Fibroblast of lung (primary cell): Measurements from ENCODE around the gene TGM5. TPM values are rescaled to one million over a fixed set of nuclear protein-coding genes. Genes with fewer than 3 reads are reported as not detected.

ENCODE experiments used
- DNase-seq, 2 donors: peaks; one replicate each; pipeline versions ENCODE4 v3.0.0 to v3.0.0-alpha.2; 2010; ENCODE audit warnings: low read depth in 2 of 2
- H2AFZ ChIP-seq: 2 replicates; pipeline ENCODE4 v1.5.1; 2012; ENCODE audit warnings: low read length, control low read depth, inconsistent platforms
- H3K27ac ChIP-seq: 2 replicates; pipeline ENCODE4 v1.5.1; 2011; ENCODE audit warnings: low read length, control low read depth; ENCODE audit not compliant: insufficient read depth
- H3K27me3 ChIP-seq: 2 replicates; pipeline ENCODE4 v1.5.1; 2011; ENCODE audit warnings: mild to moderate bottlenecking, low read length; ENCODE audit not compliant: control insufficient read depth, insufficient read depth
- H3K36me3 ChIP-seq: 2 replicates; pipeline ENCODE4 v1.5.1; 2011; ENCODE audit warnings: low read length; ENCODE audit not compliant: control insufficient read depth, insufficient read depth
- H3K4me1 ChIP-seq: 2 replicates; pipeline ENCODE4 v1.5.1; 2011; ENCODE audit warnings: low read length; ENCODE audit not compliant: control insufficient read depth, insufficient read depth; ENCODE audit errors: extremely low read depth
- H3K4me2 ChIP-seq: 2 replicates; pipeline ENCODE4 v1.5.1; 2011; ENCODE audit warnings: low read length, control low read depth; ENCODE audit not compliant: insufficient read depth; ENCODE audit errors: extremely low read depth
- H3K4me3 ChIP-seq, 4 experiments: fragments of 200-600 bp in 1 of 4; sonication (generic) in 1 of 4; replicated peaks in 1 of 4; 2 replicates each; pipeline ENCODE4 v1.5.1; 2011 to 2016; ENCODE audit warnings: low read length in 4 of 4, low read depth in 3 of 4, mild to moderate bottlenecking in 3 of 4, control low read depth in 2 of 4, inconsistent platforms in 1 of 4, mixed read lengths in 1 of 4; ENCODE audit not compliant: insufficient read depth in 1 of 4; ENCODE audit errors: control extremely low read depth in 1 of 4
- H3K79me2 ChIP-seq: 2 replicates; pipeline ENCODE4 v1.5.1; 2012; ENCODE audit warnings: mild to moderate bottlenecking, low read length, inconsistent platforms; ENCODE audit not compliant: control insufficient read depth, insufficient read depth
- H3K9ac ChIP-seq: 2 replicates; pipeline ENCODE4 v1.5.1; 2011; ENCODE audit warnings: mild to moderate bottlenecking, low read length, control low read depth; ENCODE audit not compliant: insufficient read depth
- H3K9me3 ChIP-seq: 2 replicates; pipeline ENCODE4 v1.5.1; 2012; ENCODE audit warnings: low read depth, low read length; ENCODE audit not compliant: control insufficient read depth, insufficient read depth
- H4K20me1 ChIP-seq: 2 replicates; pipeline ENCODE4 v1.5.1; 2011; ENCODE audit warnings: low read length; ENCODE audit not compliant: control insufficient read depth, insufficient read depth; ENCODE audit errors: extremely low read depth
- CTCF ChIP-seq, 2 donors: IDR thresholded peaks in 1 of 2; conservative IDR thresholded peaks in 1 of 2; 1 replicate in 1 of 2; 2 replicates in 1 of 2; pipeline ENCODE4 v1.5.1; 2011 to 2012; ENCODE audit warnings: low read length in 2 of 2, control low read depth in 1 of 2, inconsistent platforms in 1 of 2, low read depth in 1 of 2, mild to moderate bottlenecking in 1 of 2
- EZH2 ChIP-seq: IDR thresholded peaks from 2 replicates; pipeline ENCODE4 v1.5.1; 2012; ENCODE audit warnings: low read length, control low read depth, mild to moderate bottlenecking; ENCODE audit errors: missing control alignments
- polyA plus RNA-seq, 2 donors: library from polyadenylated mRNA; depleted of rRNA in 1 of 2; stranded (reverse) in 1 of 2; unstranded in 1 of 2; fragments of >200 nt; gene quantifications; 2 replicates each; pipeline ENCODE4 v1.2.1, GENCODE V29; 2011 to 2012; ENCODE audit warnings: missing spikeins in 1 of 2
- total RNA-seq: library from RNA; depleted of rRNA; stranded (reverse); fragments of >200 nt; gene quantifications from 2 replicates; pipeline ENCODE4 v1.2.1, GENCODE V29; 2014

Gene TGM5
- total and polyA plus RNA-seq, 2 donors (not counting 1 experiment from before 2014, with no cell fraction given) = under 0.01 to 0.03 TPM

- Histone ChIP-seq H3K9me3 (no peaks in the 10 kb centered on the region), H3K4me2 (no peak overlapping the region), H3K27me3 (peaks cover 17% of the 10 kb centered on the region), H3K27ac (no peak overlapping the region), H3K9ac (no peak overlapping the region), H2AFZ (no peak overlapping the region), H3K79me2 (no peaks in the 10 kb centered on the region), H4K20me1 (no peaks in the 10 kb centered on the region), H3K36me3 (no peaks in the 10 kb centered on the region), H3K4me1 (no peaks in the 10 kb centered on the region), H3K4me3 (no peak overlapping the region)
- TF ChIP-seq EZH2 = no peak
- no peak for DNase-seq
Measured at GRCh38 chr15:43207024-43207423, 59.7 kb downstream of the TGM5 start.

DNA sequence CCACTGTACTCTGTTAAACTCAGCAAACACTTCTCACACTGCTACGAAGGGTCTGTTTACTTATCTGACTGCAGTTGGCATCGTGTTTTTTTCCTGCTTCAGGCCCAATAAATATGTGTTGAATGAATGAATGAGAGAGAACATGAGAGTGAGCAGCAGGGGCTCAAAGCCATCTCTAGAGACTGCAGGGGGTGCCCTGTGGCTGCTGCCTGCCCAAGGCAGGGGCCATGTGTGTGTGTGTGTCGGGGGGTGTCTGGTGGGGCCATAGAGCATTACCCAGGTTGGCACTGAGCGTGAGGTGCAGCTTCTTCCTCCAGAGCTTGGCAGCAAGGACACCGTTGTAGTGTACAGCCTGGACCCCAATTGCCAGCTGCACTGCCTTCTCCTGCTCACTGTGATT is 60.7 kb downstream of the TGM5 start:
- no peak overlapping the region for H3K4me2 ChIP-seq

GRCh38 chr15:43204016-43204901 is 62.5 kb downstream of the TGM5 start:
- Histone ChIP-seq H3K27me3 (peaks cover 12% of the 10 kb centered on the region), H2AFZ (no peak overlapping the region), H4K20me1 (no peaks in the 10 kb centered on the region), H3K27ac (no peak overlapping the region), H3K79me2 (no peaks in the 10 kb centered on the region), H3K36me3 (no peaks in the 10 kb centered on the region), H3K4me2 (no peak overlapping the region), H3K9me3 (no peaks in the 10 kb centered on the region), H3K9ac (no peak overlapping the region), H3K4me1 (no peaks in the 10 kb centered on the region), H3K4me3 (no peak overlapping the region)
- DNase-seq = peak; percentile 56 to 65
- TF ChIP-seq CTCF (conservative IDR thresholded peaks at IDR 0.05 in 1 of 2, IDR thresholded peaks at IDR 0.05 in 1 of 2; ENCODE audit: low read depth in 1 of 2, low read length in 2 of 2) (peak; percentile 49 to 70), EZH2 (no peak)

More for the DNA sequence above, 60.7 kb downstream of the TGM5 start:
- Histone ChIP-seq H3K27ac (no peak overlapping the region), H4K20me1 (no peaks in the 10 kb centered on the region), H3K27me3 (peaks cover 17% of the 10 kb centered on the region), H3K36me3 (no peaks in the 10 kb centered on the region), H3K9me3 (no peaks in the 10 kb centered on the region), H3K4me3 (no peak overlapping the region), H2AFZ (no peak overlapping the region), H3K4me1 (no peaks in the 10 kb centered on the region), H3K79me2 (no peaks in the 10 kb centered on the region), H3K9ac (no peak overlapping the region)
- DNase-seq = no peak
- no peak for TF ChIP-seq EZH2
- no peak for TF ChIP-seq CTCF (conservative IDR thresholded peaks at IDR 0.05 in 1 of 2, IDR thresholded peaks at IDR 0.05 in 1 of 2; ENCODE audit: low read depth in 1 of 2, low read length in 2 of 2)
